ENCODE data around the gene KRTAP5-9.

- TF ChIP-seq CTCF (IDR thresholded peaks at IDR 0.05; ENCODE audit: low read depth, low read length, missing input control) (no peak), MAX (IDR thresholded peaks at IDR 0.05) (no peak), RAD21 (IDR thresholded peaks at IDR 0.05) (no peak), GABPA (IDR thresholded peaks at IDR 0.05 in 1 of 2, conservative IDR thresholded peaks at IDR 0.05 in 1 of 2) (no peak), ATF3 (IDR thresholded peaks at IDR 0.05) (no peak), FOXA2 (IDR thresholded peaks at IDR 0.05) (no peak)
Measured at GRCh38 chr11:71551711-71552110, 3.5 kb downstream of the KRTAP5-9 start.

Measured in liver (tissue), 3 donors.